ENCODE data around the gene IGFBP1. TPM values are rescaled to one million over a fixed set of nuclear protein-coding genes. Genes with fewer than 3 reads are reported as not detected.

The IGFBP1 gene
- total and polyA plus RNA-seq, 2 experiments from 2014 or later, result 0.18 TPM; not detected in 1

GRCh38 chr7:45873035-45873354 lies 15.3 kb upstream of the IGFBP1 start, which contains the start of gene CCDC201:
TSS of gene CCDC201 (minus strand) at chr7:45873082. CDS start at chr7:45873007, 75 bp downstream.
- no peak for DNase-seq (ENCODE audit: low read depth in 1 of 2, low spot score in 1 of 2)
- no peak for TF ChIP-seq CTCF (IDR thresholded peaks at IDR 0.05; ENCODE audit: low read depth, low read length)

GRCh38 chr7:45873355-45873754 lies 14.9 kb upstream of the IGFBP1 start:
- Histone ChIP-seq H3K4me1 (ENCODE audit: low read depth) (no peaks in the 10 kb centered on the region), H3K9me3 (ENCODE audit: low read depth) (no peaks in the 10 kb centered on the region), H3K27me3 (peaks cover 16% of the 10 kb centered on the region), H3K4me3 (no peak overlapping the region), H3K27ac (no peak overlapping the region), H3K36me3 (no peaks in the 10 kb centered on the region)
- no peak for TF ChIP-seq CTCF (IDR thresholded peaks at IDR 0.05; ENCODE audit: low read depth, low read length)
- DNase-seq (ENCODE audit: low read depth in 1 of 2, low spot score in 1 of 2), result no peak

More at GRCh38 chr7:45873035-45873354, 15.3 kb upstream of the IGFBP1 start, which contains the start of gene CCDC201:
- no peak within 1 kb of the TSS for H3K27ac ChIP-seq
- no peak within 1 kb of the TSS for H3K4me3 ChIP-seq
- no peaks in the 10 kb centered on the region for H3K9me3 ChIP-seq (ENCODE audit: low read depth)
- peaks cover 16% of the 10 kb centered on the region for H3K27me3 ChIP-seq
- no peaks in the 10 kb centered on the region for H3K4me1 ChIP-seq (ENCODE audit: low read depth)
- no peaks in the 10 kb centered on the region for H3K36me3 ChIP-seq

DNA sequence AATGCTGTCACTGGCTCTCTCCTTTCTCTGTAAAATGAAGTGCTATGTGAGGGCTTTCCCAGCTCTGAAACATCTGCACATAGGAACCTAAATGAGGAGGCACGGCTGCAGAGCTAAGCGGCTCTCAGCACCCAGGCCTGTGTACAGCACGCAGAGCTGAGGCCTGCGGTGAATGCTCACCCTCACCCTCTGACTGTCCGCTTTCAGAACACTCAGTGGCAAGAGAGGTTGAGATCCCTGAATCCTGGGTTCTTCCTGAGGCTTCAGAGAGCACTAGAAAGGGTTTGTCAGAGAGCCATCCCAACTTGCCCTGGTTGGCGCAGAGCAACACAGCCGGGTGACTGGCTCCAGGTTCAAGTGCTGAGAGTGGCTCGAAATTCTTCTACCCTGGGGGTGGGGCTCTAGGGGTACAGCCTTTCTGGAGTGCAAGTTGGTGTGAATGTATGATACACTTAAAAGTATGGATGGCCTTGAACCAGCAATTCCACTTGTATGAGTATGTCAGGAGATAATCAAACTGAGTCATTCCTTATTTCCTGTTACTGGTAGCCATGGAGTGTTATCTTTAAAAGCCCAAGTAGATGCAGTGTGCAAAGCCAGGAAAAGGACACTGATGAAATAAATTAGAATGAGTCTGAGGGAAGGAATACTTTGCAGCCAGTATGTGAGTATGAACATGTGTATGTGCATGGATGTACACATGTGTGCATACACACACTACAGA lies 13.7 kb upstream of the IGFBP1 start:
- H3K4me1 ChIP-seq (ENCODE audit: low read depth), result no peaks in the 10 kb centered on the region
- H3K9me3 ChIP-seq (ENCODE audit: low read depth), result no peaks in the 10 kb centered on the region
- H3K36me3 ChIP-seq, result no peaks in the 10 kb centered on the region
- DNase-seq (ENCODE audit: low read depth in 1 of 2, low spot score in 1 of 2), result peak in 1 of 2 donors; percentile 87
- peaks cover 14% of the 10 kb centered on the region for H3K27me3 ChIP-seq
- TF ChIP-seq CTCF (IDR thresholded peaks at IDR 0.05; ENCODE audit: low read depth, low read length), result no peak
- H3K4me3 ChIP-seq, result no peak overlapping the region
- no peak overlapping the region for H3K27ac ChIP-seq

GRCh38 chr7:45876519-45876918 lies 11.8 kb upstream of the IGFBP1 start:
- no peak for TF ChIP-seq CTCF (IDR thresholded peaks at IDR 0.05; ENCODE audit: low read depth, low read length)
- no peak overlapping the region for H3K4me3 ChIP-seq
- no peaks in the 10 kb centered on the region for H3K36me3 ChIP-seq
- H3K27me3 ChIP-seq, result peaks cover 2% of the 10 kb centered on the region
- H3K9me3 ChIP-seq (ENCODE audit: low read depth), result no peaks in the 10 kb centered on the region
- no peaks in the 10 kb centered on the region for H3K4me1 ChIP-seq (ENCODE audit: low read depth)
- no peak overlapping the region for H3K27ac ChIP-seq
- DNase-seq (ENCODE audit: low read depth in 1 of 2, low spot score in 1 of 2), result no peak

DNA sequence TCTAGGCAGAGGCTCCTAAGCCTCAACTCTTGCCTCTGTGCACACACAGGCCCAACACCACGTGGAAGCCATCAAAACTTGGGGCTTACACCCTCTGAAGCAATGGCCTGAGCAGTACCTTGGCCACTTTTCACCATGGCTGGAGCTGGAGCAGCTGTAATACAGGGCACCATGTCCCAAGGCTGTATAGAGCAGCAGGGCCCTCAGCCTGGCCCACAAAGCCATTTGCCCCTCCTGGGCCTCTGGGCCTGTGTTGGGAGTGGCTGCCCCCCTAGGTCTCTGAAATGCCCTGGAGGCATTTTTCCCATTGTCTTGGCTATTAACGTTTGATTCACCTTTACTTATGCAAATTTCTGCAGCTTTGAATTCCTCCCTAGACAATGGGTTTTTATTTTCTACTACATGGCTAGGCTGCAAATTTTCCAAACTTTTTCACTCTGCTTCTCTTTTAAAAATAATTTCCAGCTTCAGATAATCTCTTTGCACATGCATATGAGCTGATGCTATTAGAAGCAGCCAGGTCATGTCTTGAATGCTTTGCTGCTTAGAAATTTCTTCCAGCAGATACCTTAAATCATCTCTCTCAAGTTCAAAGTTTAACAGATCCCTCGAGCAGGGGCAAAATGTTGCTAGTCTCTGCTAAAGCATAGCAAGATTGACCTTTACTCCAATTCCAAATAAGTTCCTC lies 9.7 kb upstream of the IGFBP1 start:
- H3K36me3 ChIP-seq, result no peaks in the 10 kb centered on the region
- no peaks in the 10 kb centered on the region for H3K27me3 ChIP-seq
- H3K4me3 ChIP-seq, result no peak overlapping the region
- TF ChIP-seq CTCF (IDR thresholded peaks at IDR 0.05; ENCODE audit: low read depth, low read length), result no peak
- H3K27ac ChIP-seq, result no peak overlapping the region
- H3K9me3 ChIP-seq (ENCODE audit: low read depth), result no peaks in the 10 kb centered on the region
- H3K4me1 ChIP-seq (ENCODE audit: low read depth), result no peaks in the 10 kb centered on the region
- DNase-seq (ENCODE audit: low read depth in 1 of 2, low spot score in 1 of 2), result no peak

All from cardiac muscle cell (in vitro differentiated cells and primary cell).